ENCODE measurements around the gene CD1B. TPM values are rescaled to one million over a fixed set of nuclear protein-coding genes. Genes with fewer than 3 reads are reported as not detected.

Gene CD1B
- total and polyA plus RNA-seq, 2 experiments from 2014 or later = not detected

DNA sequence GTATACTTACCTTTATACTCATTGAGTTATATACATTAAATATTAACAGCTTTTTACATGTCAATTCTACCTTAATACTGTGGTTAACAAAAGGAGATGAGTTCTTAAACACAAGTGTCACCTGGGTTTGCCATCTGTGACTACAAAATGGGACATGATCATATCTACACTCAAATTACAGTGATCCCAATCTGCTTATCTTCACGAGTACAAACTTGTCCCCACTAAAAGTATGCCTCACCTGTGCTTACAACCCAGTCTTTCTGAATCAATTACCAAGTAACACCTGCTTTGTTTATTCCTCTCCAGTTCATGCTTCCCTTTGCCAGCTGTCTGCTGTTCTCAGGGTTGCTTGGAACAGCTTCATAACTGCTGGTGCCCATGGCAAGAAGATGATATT is 31.2 kb upstream of the CD1B start:
- H3K9me3 ChIP-seq (ENCODE audit: low read depth) = no peaks in the 10 kb centered on the region
- DNase-seq (ENCODE audit: low read depth in 1 of 2, low spot score in 1 of 2) = no peak
- no peaks in the 10 kb centered on the region for H3K36me3 ChIP-seq
- H3K4me1 ChIP-seq (ENCODE audit: low read depth) = no peaks in the 10 kb centered on the region
- no peak overlapping the region for H3K4me3 ChIP-seq
- TF ChIP-seq, protein P1, sequence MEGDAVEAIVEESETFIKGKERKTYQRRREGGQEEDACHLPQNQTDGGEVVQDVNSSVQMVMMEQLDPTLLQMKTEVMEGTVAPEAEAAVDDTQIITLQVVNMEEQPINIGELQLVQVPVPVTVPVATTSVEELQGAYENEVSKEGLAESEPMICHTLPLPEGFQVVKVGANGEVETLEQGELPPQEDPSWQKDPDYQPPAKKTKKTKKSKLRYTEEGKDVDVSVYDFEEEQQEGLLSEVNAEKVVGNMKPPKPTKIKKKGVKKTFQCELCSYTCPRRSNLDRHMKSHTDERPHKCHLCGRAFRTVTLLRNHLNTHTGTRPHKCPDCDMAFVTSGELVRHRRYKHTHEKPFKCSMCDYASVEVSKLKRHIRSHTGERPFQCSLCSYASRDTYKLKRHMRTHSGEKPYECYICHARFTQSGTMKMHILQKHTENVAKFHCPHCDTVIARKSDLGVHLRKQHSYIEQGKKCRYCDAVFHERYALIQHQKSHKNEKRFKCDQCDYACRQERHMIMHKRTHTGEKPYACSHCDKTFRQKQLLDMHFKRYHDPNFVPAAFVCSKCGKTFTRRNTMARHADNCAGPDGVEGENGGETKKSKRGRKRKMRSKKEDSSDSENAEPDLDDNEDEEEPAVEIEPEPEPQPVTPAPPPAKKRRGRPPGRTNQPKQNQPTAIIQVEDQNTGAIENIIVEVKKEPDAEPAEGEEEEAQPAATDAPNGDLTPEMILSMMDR (IDR thresholded peaks at IDR 0.05; ENCODE audit: low read depth, low read length) = no peak
- no peak overlapping the region for H3K27ac ChIP-seq
- no peaks in the 10 kb centered on the region for H3K27me3 ChIP-seq

DNA sequence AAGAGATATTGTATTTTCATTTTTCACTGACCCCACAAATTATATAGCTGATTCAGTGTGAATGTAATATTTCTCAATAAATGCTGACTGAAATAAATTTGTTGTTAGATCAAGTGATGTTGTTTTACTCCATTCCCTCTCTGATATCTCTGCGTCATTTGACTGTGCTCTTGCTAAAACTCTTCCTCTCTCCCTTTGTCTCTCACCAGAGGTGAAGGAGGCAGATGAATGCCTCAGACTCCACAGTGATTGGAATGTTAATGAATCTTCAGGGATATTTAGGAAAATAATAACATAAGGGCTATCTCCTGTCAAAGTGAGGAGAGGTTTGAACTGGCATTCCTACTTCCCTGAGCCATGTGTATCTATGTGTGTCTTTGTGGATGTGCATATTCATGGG is 26.1 kb upstream of the CD1B start:
- no peaks in the 10 kb centered on the region for H3K27me3 ChIP-seq
- no peaks in the 10 kb centered on the region for H3K9me3 ChIP-seq (ENCODE audit: low read depth)
- H3K27ac ChIP-seq = no peak overlapping the region
- H3K4me3 ChIP-seq = no peak overlapping the region
- TF ChIP-seq, protein P1 (IDR thresholded peaks at IDR 0.05; ENCODE audit: low read depth, low read length) = no peak
- H3K36me3 ChIP-seq = no peaks in the 10 kb centered on the region
- no peak for DNase-seq (ENCODE audit: low read depth in 1 of 2, low spot score in 1 of 2)
- H3K4me1 ChIP-seq (ENCODE audit: low read depth) = no peaks in the 10 kb centered on the region

- H3K36me3 ChIP-seq = no peaks in the 10 kb centered on the region
- no peak overlapping the region for H3K4me3 ChIP-seq
- TF ChIP-seq, protein P1 (IDR thresholded peaks at IDR 0.05; ENCODE audit: low read depth, low read length) = no peak
- H3K27me3 ChIP-seq = no peaks in the 10 kb centered on the region
- no peaks in the 10 kb centered on the region for H3K9me3 ChIP-seq (ENCODE audit: low read depth)
- no peaks in the 10 kb centered on the region for H3K4me1 ChIP-seq (ENCODE audit: low read depth)
- no peak for DNase-seq (ENCODE audit: low read depth in 1 of 2, low spot score in 1 of 2)
- no peak overlapping the region for H3K27ac ChIP-seq
Measured at GRCh38 chr1:158356616-158357015, 25.3 kb upstream of the CD1B start.

- Histone ChIP-seq H3K4me3 (no peak overlapping the region), H3K27me3 (no peaks in the 10 kb centered on the region), H3K4me1 (ENCODE audit: low read depth) (no peaks in the 10 kb centered on the region), H3K9me3 (ENCODE audit: low read depth) (no peaks in the 10 kb centered on the region), H3K36me3 (no peaks in the 10 kb centered on the region), H3K27ac (no peak overlapping the region)
- no peak for DNase-seq (ENCODE audit: low read depth in 1 of 2, low spot score in 1 of 2)
- TF ChIP-seq, protein P1 (IDR thresholded peaks at IDR 0.05; ENCODE audit: low read depth, low read length) = no peak
Measured at GRCh38 chr1:158355773-158356285, 24.5 kb upstream of the CD1B start.

DNA sequence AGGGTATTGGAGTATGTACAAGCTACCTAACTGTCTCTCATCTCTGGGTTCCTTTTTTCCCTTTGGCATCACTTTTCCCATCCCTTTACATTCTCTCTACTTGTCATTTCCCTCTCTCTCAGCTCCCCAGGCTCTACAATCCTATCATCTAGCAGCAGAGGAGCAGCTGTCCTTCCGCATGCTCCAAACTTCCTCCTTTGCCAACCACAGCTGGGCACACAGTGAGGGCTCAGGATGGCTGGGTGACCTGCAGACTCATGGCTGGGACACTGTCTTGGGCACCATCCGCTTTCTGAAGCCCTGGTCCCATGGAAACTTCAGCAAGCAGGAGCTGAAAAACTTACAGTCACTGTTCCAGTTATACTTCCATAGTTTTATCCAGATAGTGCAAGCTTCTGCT is 22.9 kb upstream of the CD1B start:
- DNase-seq (ENCODE audit: low read depth in 1 of 2, low spot score in 1 of 2) = no peak

More for the DNA sequence above, 22.9 kb upstream of the CD1B start:
- Histone ChIP-seq H3K27ac (no peak overlapping the region), H3K4me3 (no peak overlapping the region), H3K9me3 (ENCODE audit: low read depth) (no peaks in the 10 kb centered on the region), H3K36me3 (no peaks in the 10 kb centered on the region), H3K4me1 (ENCODE audit: low read depth) (no peaks in the 10 kb centered on the region), H3K27me3 (no peaks in the 10 kb centered on the region)
- TF ChIP-seq, protein P1 (IDR thresholded peaks at IDR 0.05; ENCODE audit: low read depth, low read length) = no peak

Measured in cardiac muscle cell (in vitro differentiated cells and primary cell).